ENCODE measurements around the gene CEBPZOS. TPM values are rescaled to one million over a fixed set of nuclear protein-coding genes. Genes with fewer than 3 reads are reported as not detected.

CEBPZOS gene
- total and polyA plus RNA-seq, 2 of the 8 experiments (the other 6 are each of a cell fraction or from before 2014, with no cell fraction given), result 27.3 to 43.5 TPM

DNA sequence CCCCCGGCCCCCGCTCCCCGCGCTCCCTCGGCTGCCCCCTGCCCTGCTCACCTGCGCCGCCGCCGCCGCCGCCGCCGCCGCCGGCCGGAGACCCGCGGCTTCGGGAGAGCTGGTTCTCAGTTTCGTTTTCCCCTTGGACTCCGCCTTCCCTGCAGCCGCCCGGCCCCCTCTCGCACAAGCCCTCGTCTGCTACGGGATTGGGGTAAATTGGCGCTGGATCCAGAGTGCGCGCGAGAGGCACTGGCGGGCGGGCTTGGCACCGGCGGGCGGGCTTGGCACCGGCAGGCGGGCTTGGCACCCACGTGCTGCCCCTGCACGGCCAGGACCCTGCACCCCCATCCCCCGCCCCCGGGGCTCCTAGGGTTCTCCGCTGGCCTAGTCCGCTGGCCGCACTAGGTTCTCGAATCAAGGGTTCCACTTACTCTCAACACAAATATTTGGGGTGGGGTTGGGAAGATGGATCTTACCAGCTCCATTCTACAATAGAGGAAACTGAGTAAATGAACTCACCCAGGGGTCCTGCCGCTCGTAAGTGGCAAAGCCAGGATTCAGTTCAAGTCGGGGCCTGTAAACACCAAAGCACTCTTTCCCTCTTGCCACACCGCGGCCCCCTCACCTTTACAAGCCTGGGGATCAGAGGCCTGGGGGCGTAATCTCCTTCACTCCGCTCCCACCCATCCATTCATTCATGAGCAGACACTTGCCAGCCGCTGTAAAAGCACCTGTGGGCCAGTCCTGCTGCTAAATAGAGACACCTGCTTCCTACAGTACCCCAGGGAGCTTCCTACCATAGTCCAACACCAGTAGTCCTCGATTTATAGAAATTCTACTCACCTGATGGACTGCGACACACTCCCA lies 39.2 kb upstream of the CEBPZOS start, which contains the start of gene EIF2AK2 (continued):
- TF ChIP-seq CHD1 (IDR thresholded peaks at IDR 0.05; ENCODE audit: low read depth, low read length), result no peak
- TF ChIP-seq RXRA (IDR thresholded peaks at IDR 0.05; ENCODE audit: insufficient read depth, low read depth, low read length), result no peak
- TF ChIP-seq TAF7 (optimal IDR thresholded peaks at IDR 0.05; ENCODE audit: borderline replicate concordance, low read depth, low read length), result no peak
- TF ChIP-seq JUND (IDR thresholded peaks at IDR 0.05; ENCODE audit: low read length), result no peak
- TF ChIP-seq SAP30 (IDR thresholded peaks at IDR 0.05; ENCODE audit: insufficient read depth, insufficient replicate concordance, low read length), result no peak
- TF ChIP-seq NANOG (IDR thresholded peaks at IDR 0.05; ENCODE audit: insufficient read depth, low read depth, low read length, poor library complexity, severe bottlenecking), result no peak
- TF ChIP-seq SRF (IDR thresholded peaks at IDR 0.05; ENCODE audit: low read depth, low read length), result no peak
- peak; percentile 51; the same call in 1 of the 2 replicates for TF ChIP-seq TBP (IDR thresholded peaks at IDR 0.05; ENCODE audit: low read depth, low read length)
- no peak for TF ChIP-seq HDAC2 (IDR thresholded peaks at IDR 0.05; ENCODE audit: borderline replicate concordance in 1 of 2, low read depth in 2 of 2, low read length in 2 of 2)
- no peak for TF ChIP-seq YY1 (IDR thresholded peaks at IDR 0.05; ENCODE audit: low read depth, low read length)
- no peak for TF ChIP-seq SUZ12 (IDR thresholded peaks at IDR 0.05; ENCODE audit: low read length)
- TF ChIP-seq CTCF (IDR thresholded peaks at IDR 0.05; ENCODE audit: control extremely low read depth in 1 of 3, insufficient read depth in 1 of 3, low read depth in 1 of 3, low read length in 3 of 3), result no peak
- no peak for TF ChIP-seq BCL11A (IDR thresholded peaks at IDR 0.05; ENCODE audit: low read depth in 2 of 2, low read length in 2 of 2)
- TF ChIP-seq POLR2A (IDR thresholded peaks at IDR 0.05; ENCODE audit: control extremely low read depth in 1 of 2, low read depth in 2 of 2, low read length in 2 of 2), result peak; percentile 11 to 54; a peak in 2 of 3 replicates
- TF ChIP-seq FOSL1 (IDR thresholded peaks at IDR 0.05; ENCODE audit: insufficient read depth, low read depth, low read length), result no peak
- TF ChIP-seq, protein P1, sequence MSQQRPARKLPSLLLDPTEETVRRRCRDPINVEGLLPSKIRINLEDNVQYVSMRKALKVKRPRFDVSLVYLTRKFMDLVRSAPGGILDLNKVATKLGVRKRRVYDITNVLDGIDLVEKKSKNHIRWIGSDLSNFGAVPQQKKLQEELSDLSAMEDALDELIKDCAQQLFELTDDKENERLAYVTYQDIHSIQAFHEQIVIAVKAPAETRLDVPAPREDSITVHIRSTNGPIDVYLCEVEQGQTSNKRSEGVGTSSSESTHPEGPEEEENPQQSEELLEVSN (IDR thresholded peaks at IDR 0.05), result peak; percentile 88
- no peak for TF ChIP-seq ZNF274 (IDR thresholded peaks at IDR 0.05; ENCODE audit: borderline replicate concordance, extremely low read depth, low read length)
- no peak for TF ChIP-seq CTBP2 (IDR thresholded peaks at IDR 0.05; ENCODE audit: borderline replicate concordance, insufficient read depth, insufficient read length, low read length)
- no peak for TF ChIP-seq EGR1 (IDR thresholded peaks at IDR 0.05; ENCODE audit: borderline replicate concordance, low read depth, low read length)
- no peak for TF ChIP-seq KDM4A (IDR thresholded peaks at IDR 0.05; ENCODE audit: low read depth, low read length, severe bottlenecking)

All from H1 (cell line).